PFSK-1 (cell line): ENCODE results near the gene PIK3AP1.

Source experiments
- FOXP2 ChIP-seq: optimal IDR thresholded peaks from 2 replicates; pipeline ENCODE3; 2011; ENCODE audit warnings: borderline replicate concordance, control low read depth, inconsistent platforms; ENCODE audit not compliant: insufficient read depth; ENCODE audit errors: extremely low read length, extremely low read depth
- POLR2AphosphoS5 ChIP-seq: IDR thresholded peaks from 2 replicates; pipeline ENCODE4 v1.6.1; 2012; ENCODE audit warnings: low read depth, mild to moderate bottlenecking, control low read depth, low read length, moderate library complexity
- REST ChIP-seq, 2 experiments: IDR thresholded peaks; 2 replicates each; pipeline versions ENCODE4 v1.6.1 to v1.8.0; 2011 to 2012; ENCODE audit warnings: low read depth in 2 of 2, low read length in 2 of 2, control low read depth in 1 of 2, inconsistent platforms in 1 of 2, mild to moderate bottlenecking in 1 of 2, moderate library complexity in 1 of 2; ENCODE audit not compliant: insufficient read depth in 1 of 2
- SIN3A ChIP-seq: IDR thresholded peaks from 2 replicates; pipeline ENCODE4 v1.6.1; 2012; ENCODE audit warnings: mild to moderate bottlenecking, low read length, moderate library complexity, borderline replicate concordance; ENCODE audit not compliant: insufficient read depth
- TAF1 ChIP-seq: IDR thresholded peaks from 2 replicates; pipeline ENCODE4 v1.6.1; 2012; ENCODE audit warnings: low read length, control low read depth, borderline replicate concordance; ENCODE audit not compliant: insufficient read depth

The PIK3AP1 gene

GRCh38 chr10:96714746-96715255, 5.5 kb downstream of the PIK3AP1 start:
- TF ChIP-seq POLR2AphosphoS5 (no peak), REST (IDR thresholded peaks at IDR 0.05; ENCODE audit: insufficient read depth in 1 of 2, low read depth in 2 of 2, low read length in 2 of 2) (no peak), TAF1 (no peak), SIN3A (no peak), FOXP2 (no peak)

DNA sequence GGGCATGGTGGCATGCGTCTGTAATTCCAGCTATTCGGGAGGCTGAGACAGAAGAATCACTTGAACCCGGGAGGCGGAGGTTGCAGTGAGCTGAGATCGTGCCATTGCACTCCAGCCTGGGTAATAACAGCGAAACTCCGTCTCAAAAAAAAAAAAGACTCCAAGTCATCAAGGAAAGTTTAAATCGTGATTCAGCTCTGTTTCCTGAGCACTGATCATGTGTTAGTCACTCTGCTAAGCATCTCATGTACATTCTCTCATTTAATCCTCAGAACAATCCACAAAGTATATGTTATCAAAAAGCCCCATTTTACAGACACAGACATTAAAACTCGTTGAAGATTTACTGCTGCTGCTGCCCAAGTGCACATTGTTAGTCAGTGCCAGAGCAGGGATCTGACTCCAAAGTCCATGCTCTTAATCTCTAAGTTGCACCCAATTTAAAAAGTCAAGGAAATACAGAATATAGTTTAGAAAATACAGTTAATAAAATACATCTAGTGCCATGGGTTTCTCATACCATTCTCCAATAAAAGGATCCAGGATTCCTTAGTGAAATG, 6.2 kb downstream of the PIK3AP1 start:
- no peak for TF ChIP-seq REST (IDR thresholded peaks at IDR 0.05; ENCODE audit: insufficient read depth in 1 of 2, low read depth in 2 of 2, low read length in 2 of 2)
- no peak for TF ChIP-seq SIN3A
- no peak for TF ChIP-seq TAF1
- no peak for TF ChIP-seq POLR2AphosphoS5
- no peak for TF ChIP-seq FOXP2

- no peak for TF ChIP-seq TAF1
- TF ChIP-seq POLR2AphosphoS5: no peak
- TF ChIP-seq REST (IDR thresholded peaks at IDR 0.05; ENCODE audit: insufficient read depth in 1 of 2, low read depth in 2 of 2, low read length in 2 of 2): no peak
- TF ChIP-seq FOXP2: no peak
- TF ChIP-seq SIN3A: no peak
These were observed 7.5 kb downstream of the PIK3AP1 start for GRCh38 chr10:96712662-96713271.

GRCh38 chr10:96711048-96711728, 9.1 kb downstream of the PIK3AP1 start:
- TF ChIP-seq REST (IDR thresholded peaks at IDR 0.05; ENCODE audit: insufficient read depth in 1 of 2, low read depth in 2 of 2, low read length in 2 of 2) (no peak), FOXP2 (no peak), POLR2AphosphoS5 (no peak), SIN3A (no peak), TAF1 (no peak)
